H9 (cell line): ENCODE results near the gene RHBDD1. TPM values are rescaled to one million over a fixed set of nuclear protein-coding genes. Genes with fewer than 3 reads are reported as not detected.
A peak's percentile ranks its signal among the peaks of the same experiment; 100 is the strongest.

Experiments
- DNase-seq: peaks from one replicate; pipeline ENCODE4 v3.0.0-alpha.2; 2017
- H2AFZ ChIP-seq: one replicate; pipeline ENCODE4 v1.6.1; 2013; ENCODE audit warnings: mild to moderate bottlenecking, low read length, control low read depth, moderate library complexity
- H2AK5ac ChIP-seq: 2 replicates; pipeline ENCODE4 v1.6.1; 2013; ENCODE audit warnings: low read length, control low read depth, mixed read lengths; ENCODE audit not compliant: insufficient read length
- H2BK120ac ChIP-seq: one replicate; pipeline ENCODE4 v1.6.1; 2013; ENCODE audit warnings: low read depth, mild to moderate bottlenecking, low read length, control low read depth, inconsistent platforms; ENCODE audit not compliant: poor library complexity, severe bottlenecking
- H2BK12ac ChIP-seq: 2 replicates; pipeline ENCODE4 v1.6.1; 2013; ENCODE audit warnings: low read length, control low read depth, mixed read lengths, low read depth; ENCODE audit not compliant: insufficient read length
- H2BK15ac ChIP-seq: 2 replicates; pipeline ENCODE4 v1.6.1; 2013; ENCODE audit warnings: low read depth, low read length, control low read depth
- H2BK20ac ChIP-seq: one replicate; pipeline ENCODE4 v1.6.1; 2013; ENCODE audit warnings: low read depth, mild to moderate bottlenecking, low read length, control low read depth, inconsistent platforms; ENCODE audit not compliant: poor library complexity, severe bottlenecking
- H2BK5ac ChIP-seq: 2 replicates; pipeline ENCODE4 v1.6.1; 2013; ENCODE audit warnings: low read length, control low read depth, mixed read lengths; ENCODE audit not compliant: insufficient read length
- H3K14ac ChIP-seq: 2 replicates; pipeline ENCODE4 v1.6.1; 2013; ENCODE audit warnings: low read length, control low read depth; ENCODE audit not compliant: insufficient read depth
- H3K18ac ChIP-seq: 2 replicates; pipeline ENCODE4 v1.6.1; 2013; ENCODE audit warnings: low read depth, mild to moderate bottlenecking, mixed read lengths, low read length, control low read depth; ENCODE audit not compliant: insufficient read length
- H3K23ac ChIP-seq: 2 replicates; pipeline ENCODE4 v1.6.1; 2013; ENCODE audit warnings: low read length, control low read depth, mixed read lengths, low read depth; ENCODE audit not compliant: insufficient read length
- H3K23me2 ChIP-seq: 2 replicates; pipeline ENCODE4 v1.6.1; 2013; ENCODE audit warnings: low read depth, mild to moderate bottlenecking, mixed read lengths, low read length, control low read depth; ENCODE audit not compliant: insufficient read length, poor library complexity, severe bottlenecking
- H3K27ac ChIP-seq: 2 replicates; pipeline ENCODE4 v1.5.1; 2013; ENCODE audit warnings: low read length, control low read depth, mixed read lengths, low read depth; ENCODE audit not compliant: insufficient read length
- H3K27me3 ChIP-seq: 2 replicates; pipeline ENCODE4 v1.6.1; 2013; ENCODE audit warnings: low read length, control low read depth, inconsistent platforms; ENCODE audit not compliant: insufficient read depth
- H3K4ac ChIP-seq: 2 replicates; pipeline ENCODE4 v1.6.1; 2013; ENCODE audit warnings: low read depth, mild to moderate bottlenecking, control low read depth, inconsistent platforms, low read length, moderate library complexity
- H3K4me1 ChIP-seq: 2 replicates; pipeline ENCODE4 v1.6.1; 2013; ENCODE audit warnings: low read length, control low read depth, inconsistent platforms; ENCODE audit not compliant: insufficient read depth
- H3K4me2 ChIP-seq: 2 replicates; pipeline ENCODE4 v1.6.1; 2013; ENCODE audit warnings: low read length, control low read depth, mixed read lengths; ENCODE audit not compliant: insufficient read length, insufficient read depth
- H3K56ac ChIP-seq: 2 replicates; pipeline ENCODE4 v1.6.1; 2013; ENCODE audit warnings: low read depth, mild to moderate bottlenecking, mixed read lengths, low read length, control low read depth; ENCODE audit not compliant: insufficient read length
- H3K79me1 ChIP-seq: 2 replicates; pipeline ENCODE4 v1.6.1; 2013; ENCODE audit warnings: low read depth, mild to moderate bottlenecking, moderate library complexity, low read length, control low read depth, inconsistent platforms; ENCODE audit not compliant: insufficient read depth, poor library complexity, severe bottlenecking
- H3K79me2 ChIP-seq: 2 replicates; pipeline ENCODE4 v1.6.1; 2013; ENCODE audit warnings: low read length, control low read depth, inconsistent platforms; ENCODE audit not compliant: insufficient read depth
- H3K9ac ChIP-seq: 2 replicates; pipeline ENCODE4 v1.6.1; 2013; ENCODE audit warnings: low read length, control low read depth, mixed read lengths; ENCODE audit not compliant: insufficient read length; ENCODE audit errors: extremely low read depth
- H3K9me3 ChIP-seq: one replicate; pipeline ENCODE4 v1.6.1; 2013; ENCODE audit warnings: low read depth, low read length, inconsistent platforms; ENCODE audit not compliant: control insufficient read depth
- H3T11ph ChIP-seq: one replicate; pipeline ENCODE4 v1.6.1; 2013; ENCODE audit warnings: mild to moderate bottlenecking, low read length, control low read depth, inconsistent platforms
- H4K20me1 ChIP-seq: one replicate; pipeline ENCODE4 v1.6.1; 2013; ENCODE audit not compliant: control insufficient read depth, insufficient read length, insufficient read depth
- H4K5ac ChIP-seq: 2 replicates; pipeline ENCODE4 v1.6.1; 2013; ENCODE audit warnings: low read depth, mild to moderate bottlenecking, mixed read lengths, low read length, control low read depth; ENCODE audit not compliant: insufficient read length
- H4K8ac ChIP-seq: replicated peaks from 2 replicates; pipeline ENCODE4 v1.6.1; 2013; ENCODE audit warnings: low read length, control low read depth, mixed read lengths, low read depth; ENCODE audit not compliant: insufficient read length
- H4K91ac ChIP-seq: 2 replicates; pipeline ENCODE4 v1.6.1; 2013; ENCODE audit warnings: low read depth, mild to moderate bottlenecking, moderate library complexity, mixed read lengths, low read length, control low read depth; ENCODE audit not compliant: insufficient read length
- H3K27ac Mint-ChIP-seq, 3 experiments: 2 replicates in 2 of 3; 3 replicates in 1 of 3; pipeline ENCODE4 v1.8.0; 2020 to 2021; ENCODE audit warnings: mixed read lengths in 3 of 3, mild to moderate bottlenecking in 1 of 3, moderate library complexity in 1 of 3
- H3K27me3 Mint-ChIP-seq: 2 replicates; pipeline ENCODE4 v1.8.0; 2021; ENCODE audit warnings: low read depth, mild to moderate bottlenecking, moderate library complexity, mixed read lengths
- H3K36me3 Mint-ChIP-seq, 3 experiments: 2 replicates in 2 of 3; 3 replicates in 1 of 3; pipeline ENCODE4 v1.8.0; 2020 to 2021; ENCODE audit warnings: low read depth in 3 of 3, mixed read lengths in 3 of 3; ENCODE audit not compliant: insufficient read depth in 1 of 3
- H3K4me1 Mint-ChIP-seq, 2 experiments: 2 replicates each; pipeline ENCODE4 v1.8.0; 2020; ENCODE audit warnings: mixed read lengths in 2 of 2
- H3K4me3 Mint-ChIP-seq, 2 experiments: 2 replicates in 1 of 2; 3 replicates in 1 of 2; pipeline ENCODE4 v1.8.0; 2020 to 2021; ENCODE audit warnings: mild to moderate bottlenecking in 2 of 2, mixed read lengths in 2 of 2, moderate library complexity in 1 of 2
- H3K9me3 Mint-ChIP-seq, 2 experiments: 2 replicates in 1 of 2; 3 replicates in 1 of 2; pipeline ENCODE4 v1.8.0; 2020; ENCODE audit warnings: mild to moderate bottlenecking in 2 of 2, mixed read lengths in 2 of 2, moderate library complexity in 1 of 2
- WGBS: extraction: QIAGEN DNeasy Blood & Tissue Kit; methylation state at CpG from one replicate; pipeline ENCODE4 v1.1.7; 2013; ENCODE audit warnings: missing lambda C conversion rate, low lambda C conversion rate, mixed read lengths; ENCODE audit not compliant: insufficient read length; ENCODE audit errors: extremely low coverage; 5-methylcytosine and 5-hydroxymethylcytosine counted together
- total RNA-seq: library from RNA; stranded (reverse); gene quantifications from 2 replicates; pipeline ENCODE4 v1.2.1, GENCODE V29; 2021
- TF ChIP-seq, protein P1 (sequence below): fragments of 200-600 bp; sonication (generic); conservative IDR thresholded peaks from 3 replicates; pipeline ENCODE4 v1.8.0; 2021; ENCODE audit warnings: antibody characterized with exemption, mild to moderate bottlenecking

Gene RHBDD1
- total RNA-seq, 1 experiment from 2014 or later: 24.9 TPM

DNA sequence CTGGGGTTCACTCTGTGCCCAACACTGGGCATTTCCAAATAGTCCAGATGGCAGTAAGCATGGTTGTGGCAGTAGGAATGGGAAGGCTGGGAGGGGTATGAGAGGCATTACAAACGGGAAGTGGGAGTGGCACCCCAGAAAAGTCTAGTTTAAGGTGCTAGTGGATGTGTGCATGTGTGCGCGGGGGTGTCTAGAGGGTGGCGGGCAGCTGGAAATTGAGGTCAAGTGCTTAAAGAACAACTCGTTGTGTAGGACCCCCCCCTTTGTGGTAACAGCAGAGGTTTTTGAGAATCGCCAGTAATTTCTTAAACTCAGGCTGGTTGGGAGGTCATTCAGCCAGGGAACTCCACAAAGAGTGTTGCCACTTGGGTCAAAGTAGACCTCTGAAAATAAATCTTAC, 69.9 kb downstream of the RHBDD1 start:
- Histone ChIP-seq H2BK20ac (no peak overlapping the region), H3K23ac (no peak overlapping the region), H2BK15ac (no peak overlapping the region), H2BK120ac (no peak overlapping the region), H3K79me2 (no peaks in the 10 kb centered on the region), H3K23me2 (no peaks in the 10 kb centered on the region), H2BK5ac (no peak overlapping the region), H3K56ac (no peak overlapping the region), H3K9me3 (no peaks in the 10 kb centered on the region), H3K27ac (no peak overlapping the region), H4K8ac (no peak overlapping the region), H3T11ph (no peak overlapping the region), H3K27me3 (no peaks in the 10 kb centered on the region), H3K9ac (no peak overlapping the region), H2AFZ (no peak overlapping the region), H2AK5ac (no peak overlapping the region), H3K18ac (no peak overlapping the region), H2BK12ac (no peak overlapping the region), H3K79me1 (no peaks in the 10 kb centered on the region), H3K4ac (no peak overlapping the region), H3K4me1 (no peaks in the 10 kb centered on the region), H3K14ac (no peak overlapping the region), H3K4me2 (no peak overlapping the region), H4K91ac (no peak overlapping the region), H4K5ac (no peak overlapping the region), H4K20me1 (no peaks in the 10 kb centered on the region)
- peaks cover 0 to 4% (median 0%) of the 10 kb centered on the region in 3 experiments; a peak in 1 of 7 replicates for H3K36me3 Mint-ChIP-seq
- no CpG with 5 or more reads among the region's 6 CpGs for WGBS
- H3K27me3 Mint-ChIP-seq: no peaks in the 10 kb centered on the region
- TF ChIP-seq, protein P1, sequence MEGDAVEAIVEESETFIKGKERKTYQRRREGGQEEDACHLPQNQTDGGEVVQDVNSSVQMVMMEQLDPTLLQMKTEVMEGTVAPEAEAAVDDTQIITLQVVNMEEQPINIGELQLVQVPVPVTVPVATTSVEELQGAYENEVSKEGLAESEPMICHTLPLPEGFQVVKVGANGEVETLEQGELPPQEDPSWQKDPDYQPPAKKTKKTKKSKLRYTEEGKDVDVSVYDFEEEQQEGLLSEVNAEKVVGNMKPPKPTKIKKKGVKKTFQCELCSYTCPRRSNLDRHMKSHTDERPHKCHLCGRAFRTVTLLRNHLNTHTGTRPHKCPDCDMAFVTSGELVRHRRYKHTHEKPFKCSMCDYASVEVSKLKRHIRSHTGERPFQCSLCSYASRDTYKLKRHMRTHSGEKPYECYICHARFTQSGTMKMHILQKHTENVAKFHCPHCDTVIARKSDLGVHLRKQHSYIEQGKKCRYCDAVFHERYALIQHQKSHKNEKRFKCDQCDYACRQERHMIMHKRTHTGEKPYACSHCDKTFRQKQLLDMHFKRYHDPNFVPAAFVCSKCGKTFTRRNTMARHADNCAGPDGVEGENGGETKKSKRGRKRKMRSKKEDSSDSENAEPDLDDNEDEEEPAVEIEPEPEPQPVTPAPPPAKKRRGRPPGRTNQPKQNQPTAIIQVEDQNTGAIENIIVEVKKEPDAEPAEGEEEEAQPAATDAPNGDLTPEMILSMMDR: no peak
- no peaks in the 10 kb centered on the region for H3K9me3 Mint-ChIP-seq
- no peaks in the 10 kb centered on the region for H3K4me1 Mint-ChIP-seq
- no peak for DNase-seq
- H3K27ac Mint-ChIP-seq: peak overlapping the region in 1 of 3 experiments; percentile 60; a peak in 2 of 7 replicates
- no peak overlapping the region for H3K4me3 Mint-ChIP-seq
